Measurements from ENCODE around the gene NHSL2. TPM values are rescaled to one million over a fixed set of nuclear protein-coding genes. Genes with fewer than 3 reads are reported as not detected.
A peak's percentile ranks its signal among the peaks of the same experiment; 100 is the strongest.

NHSL2 gene
- total RNA-seq, 4 donors from 2014 or later = 7.6 to 30.8 (median 9.1) TPM

GRCh38 chrX:72176981-72177380 is 266.3 kb downstream of the NHSL2 start:
- Histone ChIP-seq H3K27ac (no peak overlapping the region), H3K4me3 (no peak overlapping the region), H3K4me1 (no peaks in the 10 kb centered on the region), H3K36me3 (no peaks in the 10 kb centered on the region), H3K27me3 (no peaks in the 10 kb centered on the region), H3K9me3 (no peaks in the 10 kb centered on the region)
- DNase-seq = no peak
- TF ChIP-seq CTCF (IDR thresholded peaks at IDR 0.05) (no peak), POLR2A (IDR thresholded peaks at IDR 0.05) (no peak)
- intact Hi-C loops (cut with DNase I; ENCODE audit: low total_unique reads) = no loop called here

- Histone ChIP-seq H3K27ac (peak overlapping the region; percentile 70 to 79), H3K36me3 (no peaks in the 10 kb centered on the region), H3K4me1 (no peaks in the 10 kb centered on the region), H3K27me3 (no peaks in the 10 kb centered on the region), H3K4me3 (peak overlapping the region in 1 of 2 donors; percentile 48), H3K9me3 (no peaks in the 10 kb centered on the region)
- DNase-seq = no peak
- TF ChIP-seq POLR2A (IDR thresholded peaks at IDR 0.05) (no peak), CTCF (IDR thresholded peaks at IDR 0.05) (no peak)
- intact Hi-C loops (cut with DNase I; ENCODE audit: low total_unique reads) = no loop called here
These were observed 269.9 kb downstream of the NHSL2 start for GRCh38 chrX:72180539-72180938.

- Histone ChIP-seq H3K27me3 (no peaks in the 10 kb centered on the region), H3K36me3 (no peaks in the 10 kb centered on the region), H3K4me3 (peak within 1 kb of the TSS; percentile 48 to 58), H3K4me1 (no peaks in the 10 kb centered on the region), H3K27ac (peak within 1 kb of the TSS; percentile 70 to 79), H3K9me3 (no peaks in the 10 kb centered on the region)
- intact Hi-C loops (cut with DNase I; ENCODE audit: low total_unique reads) = no loop called here
- TF ChIP-seq POLR2A (IDR thresholded peaks at IDR 0.05) = peak; percentile 39 to 47
- TF ChIP-seq CTCF (IDR thresholded peaks at IDR 0.05) = no peak
- DNase-seq = peak; percentile 92 to 94
These were observed 270.8 kb downstream of the NHSL2 start, which contains the start of gene PIN4 for GRCh38 chrX:72181178-72182125. Gene PIN4 (plus strand): TSS chrX:72181757. CDS start chrX:72181786, 29 bp downstream.

GRCh38 chrX:72182924-72183323 is 272.3 kb downstream of the NHSL2 start:
- no peaks in the 10 kb centered on the region for H3K4me1 ChIP-seq
- intact Hi-C loops (cut with DNase I; ENCODE audit: low total_unique reads) = no loop called here
- no peaks in the 10 kb centered on the region for H3K9me3 ChIP-seq
- no peak for TF ChIP-seq POLR2A (IDR thresholded peaks at IDR 0.05)
- TF ChIP-seq CTCF (IDR thresholded peaks at IDR 0.05) = no peak
- H3K27me3 ChIP-seq = no peaks in the 10 kb centered on the region
- no peak overlapping the region for H3K4me3 ChIP-seq
- DNase-seq = no peak
- H3K36me3 ChIP-seq = no peaks in the 10 kb centered on the region
- H3K27ac ChIP-seq = no peak overlapping the region

GRCh38 chrX:72201836-72202536 is 291.3 kb downstream of the NHSL2 start:
- DNase-seq = no peak
- Histone ChIP-seq H3K27me3 (no peaks in the 10 kb centered on the region), H3K9me3 (no peaks in the 10 kb centered on the region), H3K27ac (no peak overlapping the region), H3K4me1 (no peaks in the 10 kb centered on the region), H3K36me3 (no peaks in the 10 kb centered on the region), H3K4me3 (no peak overlapping the region)
- intact Hi-C loops (cut with DNase I; ENCODE audit: low total_unique reads) = no loop called here
- TF ChIP-seq CTCF (IDR thresholded peaks at IDR 0.05) = no peak
- TF ChIP-seq POLR2A (IDR thresholded peaks at IDR 0.05) = no peak

Data from uterus (tissue), 4 donors.